Measurements from ENCODE around the gene SPATA9. TPM values are rescaled to one million over a fixed set of nuclear protein-coding genes. Genes with fewer than 3 reads are reported as not detected.
"Not testable (repeated sequence)": the region's sequence is repeated elsewhere in the genome, so short reads cannot be mapped to it uniquely, and the experiment has no call there.

The SPATA9 gene
- polyA plus RNA-seq, 1 experiment, result 0.53 TPM

- TF ChIP-seq, protein P1, sequence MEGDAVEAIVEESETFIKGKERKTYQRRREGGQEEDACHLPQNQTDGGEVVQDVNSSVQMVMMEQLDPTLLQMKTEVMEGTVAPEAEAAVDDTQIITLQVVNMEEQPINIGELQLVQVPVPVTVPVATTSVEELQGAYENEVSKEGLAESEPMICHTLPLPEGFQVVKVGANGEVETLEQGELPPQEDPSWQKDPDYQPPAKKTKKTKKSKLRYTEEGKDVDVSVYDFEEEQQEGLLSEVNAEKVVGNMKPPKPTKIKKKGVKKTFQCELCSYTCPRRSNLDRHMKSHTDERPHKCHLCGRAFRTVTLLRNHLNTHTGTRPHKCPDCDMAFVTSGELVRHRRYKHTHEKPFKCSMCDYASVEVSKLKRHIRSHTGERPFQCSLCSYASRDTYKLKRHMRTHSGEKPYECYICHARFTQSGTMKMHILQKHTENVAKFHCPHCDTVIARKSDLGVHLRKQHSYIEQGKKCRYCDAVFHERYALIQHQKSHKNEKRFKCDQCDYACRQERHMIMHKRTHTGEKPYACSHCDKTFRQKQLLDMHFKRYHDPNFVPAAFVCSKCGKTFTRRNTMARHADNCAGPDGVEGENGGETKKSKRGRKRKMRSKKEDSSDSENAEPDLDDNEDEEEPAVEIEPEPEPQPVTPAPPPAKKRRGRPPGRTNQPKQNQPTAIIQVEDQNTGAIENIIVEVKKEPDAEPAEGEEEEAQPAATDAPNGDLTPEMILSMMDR (IDR thresholded peaks at IDR 0.05; ENCODE audit: insufficient read depth, low read depth, low read length), result no peak
- POLR2A ChIA-PET, result no interaction called here
- Histone ChIP-seq H3K36me3 (ENCODE audit: control insufficient read depth, insufficient read depth, low read length) (no peaks in the 10 kb centered on the region), H3K27me3 (ENCODE audit: control insufficient read depth, insufficient read depth, low read length) (peaks cover 2% of the 10 kb centered on the region; the same call in 1 of the 2 replicates), H3K4me3 (ENCODE audit: low read depth, low read length) (no peak overlapping the region)
- CTCF ChIA-PET, result interaction anchor here (1.9 to 7.2 kb wide), 4 partner anchors 19 to 206 kb away, joined by 4 to 78 read pairs (median 24); no protein-coding TSS in a partner anchor
- no peak for DNase-seq (ENCODE audit: low read depth)
Observed at GRCh38 chr5:95641741-95642220, 41.0 kb downstream of the SPATA9 start.

- CTCF ChIA-PET, result no interaction called here
- H3K4me3 ChIP-seq (ENCODE audit: low read depth, low read length), result no peak overlapping the region
- TF ChIP-seq, protein P1 (IDR thresholded peaks at IDR 0.05; ENCODE audit: insufficient read depth, low read depth, low read length), result no peak
- peaks cover 2% of the 10 kb centered on the region; the same call in 1 of the 2 replicates for H3K27me3 ChIP-seq (ENCODE audit: control insufficient read depth, insufficient read depth, low read length)
- no peak for DNase-seq (ENCODE audit: low read depth)
- no peaks in the 10 kb centered on the region for H3K36me3 ChIP-seq (ENCODE audit: control insufficient read depth, insufficient read depth, low read length)
- POLR2A ChIA-PET, result no interaction called here
Observed at GRCh38 chr5:95638632-95639031, 44.2 kb downstream of the SPATA9 start.

DNA sequence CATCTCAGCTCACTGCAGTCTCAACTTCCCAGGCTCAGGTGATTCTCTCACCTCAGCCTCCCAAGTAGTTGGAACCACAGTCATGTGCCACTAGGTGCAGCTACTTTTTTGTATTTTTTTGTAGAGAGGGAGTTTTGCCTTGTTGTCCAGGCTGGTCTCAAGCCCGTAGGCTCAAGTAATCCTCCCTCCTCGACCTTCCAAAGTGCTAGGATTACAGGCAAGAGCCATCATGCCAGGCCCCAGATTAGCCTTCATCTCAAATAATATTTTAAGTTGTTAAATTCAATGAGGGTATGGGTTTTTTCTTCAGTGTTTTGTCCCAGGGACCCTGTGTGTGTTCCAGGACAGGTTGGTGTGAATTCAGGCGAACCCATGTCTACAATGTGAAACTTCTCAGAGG is 48.7 kb downstream of the SPATA9 start:
- peaks cover 2% of the 10 kb centered on the region; the same call in 1 of the 2 replicates for H3K27me3 ChIP-seq (ENCODE audit: control insufficient read depth, insufficient read depth, low read length)

DNA sequence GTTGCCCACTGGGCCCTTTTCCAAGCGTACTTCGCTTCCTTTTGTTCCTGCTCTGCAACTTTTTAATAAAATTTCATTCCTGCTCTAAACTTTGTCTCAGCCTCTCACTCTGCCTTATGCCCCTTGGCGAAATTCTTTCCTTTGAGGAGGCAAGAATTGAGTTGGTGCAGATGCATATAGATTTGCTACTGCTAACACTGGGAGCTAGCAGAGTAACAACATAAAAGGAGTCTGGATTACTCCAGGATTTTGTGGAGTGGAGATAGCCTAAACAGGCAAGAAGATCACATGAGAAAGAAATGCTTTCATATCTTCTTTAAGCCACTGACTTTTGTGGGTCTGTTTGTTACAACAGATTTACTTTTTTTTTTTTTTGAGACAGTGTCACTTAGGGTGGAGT is 49.1 kb downstream of the SPATA9 start:
- Histone ChIP-seq H3K4me3 (ENCODE audit: low read depth, low read length) (no peak overlapping the region), H3K27me3 (ENCODE audit: control insufficient read depth, insufficient read depth, low read length) (peaks cover 2% of the 10 kb centered on the region; the same call in 1 of the 2 replicates), H3K36me3 (ENCODE audit: control insufficient read depth, insufficient read depth, low read length) (no peaks in the 10 kb centered on the region)
- ChIA-PET POLR2A (no interaction called here), CTCF (interaction anchor here (0.6 kb wide), 1 partner anchor 983 kb away, joined by 3 read pairs; no protein-coding TSS in a partner anchor)
- no peak for DNase-seq (ENCODE audit: low read depth)
- TF ChIP-seq, protein P1 (IDR thresholded peaks at IDR 0.05; ENCODE audit: insufficient read depth, low read depth, low read length), result no peak

More for the DNA sequence above, 48.7 kb downstream of the SPATA9 start:
- H3K36me3 ChIP-seq (ENCODE audit: control insufficient read depth, insufficient read depth, low read length), result no peaks in the 10 kb centered on the region
- TF ChIP-seq, protein P1 (IDR thresholded peaks at IDR 0.05; ENCODE audit: insufficient read depth, low read depth, low read length), result no peak
- no peak overlapping the region for H3K4me3 ChIP-seq (ENCODE audit: low read depth, low read length)
- no peak for DNase-seq (ENCODE audit: low read depth)
- CTCF ChIA-PET, result no interaction called here
- POLR2A ChIA-PET, result interaction anchor here (0.7 kb wide), 1 partner anchor 9 kb away, joined by 8 read pairs; no protein-coding TSS in a partner anchor

DNA sequence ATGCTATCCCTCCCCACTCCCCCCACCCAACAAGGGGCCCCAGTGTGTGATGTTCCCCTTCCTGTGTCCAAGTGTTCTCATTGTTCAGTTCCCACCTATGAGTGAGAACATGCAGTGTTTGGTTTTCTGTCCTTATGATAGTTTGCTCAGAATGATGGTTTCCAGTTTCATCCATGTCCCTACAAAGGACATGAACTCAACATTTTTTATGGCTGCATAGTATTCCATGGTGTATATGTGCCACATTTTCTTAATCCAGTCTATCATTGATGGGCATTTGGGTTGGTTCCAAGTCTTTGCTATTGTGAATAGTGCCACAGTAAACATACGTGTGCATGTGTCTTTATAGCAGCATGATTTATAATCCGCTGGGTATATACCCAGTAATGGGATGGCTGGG is 49.8 kb downstream of the SPATA9 start:
- DNase-seq (ENCODE audit: low read depth); H3K27me3 ChIP-seq (ENCODE audit: control insufficient read depth, insufficient read depth, low read length); H3K36me3 ChIP-seq (ENCODE audit: control insufficient read depth, insufficient read depth, low read length); CTCF ChIA-PET; POLR2A ChIA-PET; H3K4me3 ChIP-seq (ENCODE audit: low read depth, low read length): not testable (repeated sequence)

All from BJ (cell line).